HUES64 (cell line): ENCODE measurements around the gene NEK4.

Experiments used
- H3K27ac ChIP-seq: 2 replicates; pipeline ENCODE4 v1.7.0; 2013; ENCODE audit warnings: low read depth, low read length, inconsistent platforms
- H3K27me3 ChIP-seq: 2 replicates; pipeline ENCODE4 v1.6.1; 2013; ENCODE audit warnings: mild to moderate bottlenecking, low read length; ENCODE audit not compliant: insufficient read depth
- H3K36me3 ChIP-seq: 2 replicates; pipeline ENCODE4 v1.6.1; 2013; ENCODE audit warnings: mild to moderate bottlenecking, low read length; ENCODE audit not compliant: insufficient read depth
- H3K4me1 ChIP-seq: 2 replicates; pipeline ENCODE4 v1.6.1; 2013; ENCODE audit warnings: mild to moderate bottlenecking, low read length, moderate library complexity; ENCODE audit not compliant: insufficient read depth
- H3K4me3 ChIP-seq: 2 replicates; pipeline ENCODE4 v1.5.1; 2013; ENCODE audit warnings: mild to moderate bottlenecking, low read length, moderate library complexity
- H3K9ac ChIP-seq: 2 replicates; pipeline ENCODE4 v1.6.1; 2013; ENCODE audit warnings: mild to moderate bottlenecking, low read depth, low read length
- H3K9me3 ChIP-seq: 2 replicates; pipeline ENCODE4 v1.6.1; 2013; ENCODE audit warnings: low read depth, low read length; ENCODE audit not compliant: insufficient read depth
- whole genome bisulfite sequencing: fragments of 150-250, 120-280 bp; methylation state at CpG from one replicate; pipeline ENCODE4 v1.1.7; 2013; ENCODE audit warnings: missing lambda C conversion rate; 5-methylcytosine and 5-hydroxymethylcytosine counted together

The NEK4 gene

DNA sequence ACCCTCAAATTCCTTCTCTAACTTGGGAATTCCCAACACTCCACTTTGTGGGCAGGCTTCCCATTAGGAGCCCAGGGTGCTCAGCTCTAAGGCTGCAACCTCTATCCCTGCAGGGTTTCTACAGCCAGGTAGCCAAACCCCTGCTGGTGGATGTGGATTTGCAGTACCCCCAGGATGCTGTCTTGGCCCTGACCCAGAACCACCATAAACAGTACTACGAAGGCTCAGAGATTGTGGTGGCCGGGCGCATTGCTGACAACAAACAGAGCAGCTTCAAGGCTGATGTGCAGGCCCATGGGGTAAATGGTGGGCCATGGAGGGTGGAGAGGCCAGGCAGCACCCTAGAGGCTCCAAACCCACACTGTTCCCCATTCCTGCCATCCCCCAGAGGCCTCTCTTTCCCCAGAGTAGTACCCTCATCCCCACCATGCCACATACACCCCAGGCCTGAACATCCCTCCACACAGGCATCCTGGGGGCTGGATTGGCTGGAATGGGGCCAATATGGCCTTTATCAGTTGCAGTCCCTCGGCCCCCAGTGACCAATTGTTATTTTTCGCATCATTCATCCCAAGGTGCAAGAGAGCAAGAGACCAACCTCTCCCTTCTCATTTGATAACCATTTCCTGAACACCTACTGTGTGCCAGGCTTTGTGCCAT is 14.3 kb upstream of the NEK4 start:
- 88% methylated on average over 5 of the region's 5 CpGs for WGBS
- Histone ChIP-seq H3K27me3 (peaks cover 3% of the 10 kb centered on the region; the same call in 1 of the 2 replicates), H3K4me1 (0 out of 2 replicates have a peak, but pooled peaks cover 6% of the 10 kb centered on the region)

DNA sequence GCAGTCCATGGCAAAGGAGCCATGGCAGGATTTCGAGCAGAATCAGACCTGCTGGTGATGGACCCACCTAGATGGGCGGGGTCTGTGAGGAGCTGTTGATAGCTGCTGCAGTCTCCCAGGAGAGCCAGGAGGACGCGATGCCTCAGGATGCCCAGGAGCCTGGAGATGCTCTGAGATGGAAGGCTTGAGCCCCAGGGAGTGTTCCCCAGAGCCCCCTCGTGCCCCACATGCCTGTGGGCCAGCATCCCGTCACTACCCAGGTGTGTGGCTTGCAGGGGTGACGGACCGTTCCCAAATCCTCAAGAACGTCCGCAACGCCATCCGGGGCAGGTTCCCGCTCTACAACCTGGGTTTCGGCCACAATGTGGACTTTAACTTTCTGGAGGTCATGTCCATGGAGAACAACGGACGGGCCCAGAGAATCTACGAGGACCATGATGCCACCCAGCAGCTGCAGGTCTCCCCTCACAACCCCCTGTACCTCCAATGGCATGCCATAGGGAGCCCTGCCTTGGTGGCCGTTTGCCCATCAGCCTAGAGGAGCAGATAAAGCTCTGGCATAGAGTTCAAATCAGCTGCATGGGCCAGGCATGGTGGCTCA is 13.4 kb upstream of the NEK4 start:
- no peak overlapping the region for H3K27ac ChIP-seq
- no peaks in the 10 kb centered on the region for H3K36me3 ChIP-seq
- no peak overlapping the region for H3K9ac ChIP-seq
- H3K27me3 ChIP-seq: peaks cover 3% of the 10 kb centered on the region; the same call in 1 of the 2 replicates
- 91% methylated on average over 18 of the region's 18 CpGs for WGBS
- no peak overlapping the region for H3K4me3 ChIP-seq
- H3K4me1 ChIP-seq: 0 out of 2 replicates have a peak, but pooled peaks cover 6% of the 10 kb centered on the region
- no peaks in the 10 kb centered on the region for H3K9me3 ChIP-seq

More for the DNA sequence above, 14.3 kb upstream of the NEK4 start:
- Histone ChIP-seq H3K27ac (no peak overlapping the region), H3K4me3 (no peak overlapping the region), H3K9me3 (no peaks in the 10 kb centered on the region), H3K36me3 (no peaks in the 10 kb centered on the region), H3K9ac (no peak overlapping the region)

DNA sequence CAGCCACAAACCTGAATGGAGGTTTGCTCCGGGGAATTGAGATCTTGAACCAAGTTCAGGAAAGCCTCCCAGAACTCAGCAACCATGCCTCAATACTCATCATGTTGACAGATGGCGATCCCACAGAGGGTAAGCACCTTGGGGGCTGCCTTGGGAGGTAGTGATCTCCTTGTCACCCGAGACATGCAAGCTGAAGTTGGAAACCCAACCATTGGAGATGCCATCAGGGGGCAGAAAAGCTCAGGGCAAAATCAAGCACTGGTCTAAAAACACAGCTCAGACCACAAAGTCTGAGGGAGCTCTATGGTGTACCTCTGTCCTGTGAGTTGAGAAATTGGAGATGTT is 12.4 kb upstream of the NEK4 start:
- WGBS: 98% methylated on average over 3 of the region's 3 CpGs
- Histone ChIP-seq H3K36me3 (no peaks in the 10 kb centered on the region), H3K4me1 (0 out of 2 replicates have a peak, but pooled peaks cover 6% of the 10 kb centered on the region), H3K4me3 (no peak overlapping the region), H3K9ac (no peak overlapping the region), H3K27me3 (peaks cover 3% of the 10 kb centered on the region; the same call in 1 of the 2 replicates), H3K27ac (no peak overlapping the region), H3K9me3 (no peaks in the 10 kb centered on the region)

DNA sequence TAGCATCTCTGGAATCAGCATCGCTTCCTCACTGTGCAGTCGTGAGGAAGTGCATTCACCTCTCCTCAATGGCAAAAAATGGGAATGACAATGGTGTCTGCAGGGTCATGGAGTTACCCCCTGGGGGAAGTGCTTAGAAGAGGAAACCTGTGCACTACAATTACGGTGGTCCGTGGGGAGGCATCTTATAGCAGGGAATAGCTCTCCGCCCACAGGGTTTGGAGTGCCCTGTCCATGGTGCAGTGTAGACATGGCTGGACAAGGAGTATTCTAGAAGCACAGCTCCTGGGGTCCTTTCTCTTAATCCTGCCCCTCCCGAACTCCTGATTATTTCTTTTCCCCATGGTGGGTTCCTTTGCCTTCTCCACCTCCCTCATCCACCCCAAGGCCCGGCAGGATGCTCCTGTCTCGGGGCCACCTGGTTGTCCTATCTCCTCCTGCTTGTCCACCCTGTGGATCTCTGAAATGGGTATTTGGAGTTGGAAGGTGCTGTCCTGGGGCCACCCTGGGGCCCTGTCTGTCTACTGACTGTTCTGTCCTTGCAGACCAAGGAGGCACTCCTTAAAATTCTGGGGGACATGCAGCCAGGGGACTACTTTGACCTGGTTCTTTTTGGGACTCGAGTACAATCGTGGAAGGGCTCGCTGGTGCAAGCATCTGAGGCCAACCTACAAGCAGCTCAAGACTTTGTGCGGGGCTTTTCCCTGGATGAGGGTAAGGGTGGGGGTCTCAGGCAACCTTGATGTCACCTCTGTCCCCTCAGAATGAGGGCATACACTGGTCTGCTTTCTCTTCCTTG is 11.9 kb upstream of the NEK4 start:
- Histone ChIP-seq H3K4me3 (no peak overlapping the region), H3K4me1 (0 out of 2 replicates have a peak, but pooled peaks cover 6% of the 10 kb centered on the region), H3K27ac (no peak overlapping the region), H3K9ac (no peak overlapping the region), H3K27me3 (peaks cover 3% of the 10 kb centered on the region; the same call in 1 of the 2 replicates), H3K9me3 (no peaks in the 10 kb centered on the region), H3K36me3 (no peaks in the 10 kb centered on the region)
- WGBS: 76% methylated on average over 12 of the region's 12 CpGs

DNA sequence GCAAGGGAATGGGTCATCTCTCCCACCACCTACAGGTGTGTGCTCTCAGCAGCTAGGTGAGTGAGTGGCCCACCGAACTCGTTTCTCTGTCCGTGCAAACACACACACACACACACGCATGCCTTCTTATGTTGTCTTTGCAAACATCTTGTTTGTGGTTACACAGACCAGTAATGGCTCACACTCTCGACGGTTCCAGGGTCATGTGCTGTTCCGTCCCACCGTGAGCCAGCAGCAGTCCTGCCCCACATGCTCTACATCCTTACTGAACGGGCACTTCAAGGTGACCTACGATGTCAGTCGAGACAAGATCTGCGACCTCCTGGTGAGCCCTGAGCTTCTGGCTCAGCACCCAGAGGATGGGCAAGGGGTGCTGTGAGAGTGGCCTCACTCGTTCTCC is 11.0 kb upstream of the NEK4 start:
- peaks cover 3% of the 10 kb centered on the region; the same call in 1 of the 2 replicates for H3K27me3 ChIP-seq
- H3K4me1 ChIP-seq: 0 out of 2 replicates have a peak, but pooled peaks cover 6% of the 10 kb centered on the region
- 89% methylated on average over 13 of the region's 13 CpGs for WGBS
- H3K9ac ChIP-seq: no peak overlapping the region
- no peaks in the 10 kb centered on the region for H3K36me3 ChIP-seq
- no peak overlapping the region for H3K27ac ChIP-seq
- no peak overlapping the region for H3K4me3 ChIP-seq
- no peaks in the 10 kb centered on the region for H3K9me3 ChIP-seq

DNA sequence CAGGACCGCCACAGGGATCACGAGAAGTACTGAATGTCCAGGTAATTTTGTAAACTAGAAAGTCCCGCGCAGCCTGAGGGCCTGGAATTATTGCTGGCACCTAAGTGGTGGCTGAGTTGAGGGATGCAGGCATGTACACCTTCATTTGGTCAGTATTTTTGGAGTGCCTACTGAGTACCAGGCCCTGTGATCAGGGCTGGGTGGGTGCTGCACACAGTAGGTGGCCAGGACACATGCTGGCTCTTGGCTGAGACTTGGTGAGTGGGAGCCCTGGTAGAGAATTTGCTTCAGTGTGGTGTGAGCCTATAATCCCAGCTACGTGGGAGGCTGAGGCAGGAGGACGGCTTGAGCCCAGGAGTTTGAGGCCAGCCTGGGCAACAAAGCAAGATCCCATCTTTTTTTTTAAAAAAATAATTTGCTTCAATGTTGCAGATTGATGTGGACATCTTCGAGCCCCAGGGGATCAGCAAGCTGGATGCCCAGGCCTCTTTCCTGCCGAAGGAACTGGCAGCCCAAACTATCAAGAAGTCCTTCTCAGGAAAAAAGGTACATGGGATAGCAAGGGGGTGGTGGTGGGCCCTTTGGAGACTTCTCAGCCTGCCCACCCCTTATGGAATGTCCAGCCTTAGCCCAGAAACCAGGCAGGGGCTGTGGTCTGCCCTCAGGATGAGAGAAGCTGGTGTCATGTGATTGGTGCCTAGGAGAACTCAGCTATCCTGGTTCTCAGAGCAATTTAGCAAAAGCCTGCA is 9.3 kb upstream of the NEK4 start:
- 92% methylated on average over 8 of the region's 8 CpGs for WGBS
- H3K4me1 ChIP-seq: 0 out of 2 replicates have a peak, but pooled peaks cover 6% of the 10 kb centered on the region
- H3K27ac ChIP-seq: no peak overlapping the region
- H3K36me3 ChIP-seq: no peaks in the 10 kb centered on the region
- H3K9ac ChIP-seq: no peak overlapping the region
- H3K4me3 ChIP-seq: no peak overlapping the region
- no peaks in the 10 kb centered on the region for H3K9me3 ChIP-seq
- H3K27me3 ChIP-seq: peaks cover 3% of the 10 kb centered on the region; the same call in 1 of the 2 replicates

DNA sequence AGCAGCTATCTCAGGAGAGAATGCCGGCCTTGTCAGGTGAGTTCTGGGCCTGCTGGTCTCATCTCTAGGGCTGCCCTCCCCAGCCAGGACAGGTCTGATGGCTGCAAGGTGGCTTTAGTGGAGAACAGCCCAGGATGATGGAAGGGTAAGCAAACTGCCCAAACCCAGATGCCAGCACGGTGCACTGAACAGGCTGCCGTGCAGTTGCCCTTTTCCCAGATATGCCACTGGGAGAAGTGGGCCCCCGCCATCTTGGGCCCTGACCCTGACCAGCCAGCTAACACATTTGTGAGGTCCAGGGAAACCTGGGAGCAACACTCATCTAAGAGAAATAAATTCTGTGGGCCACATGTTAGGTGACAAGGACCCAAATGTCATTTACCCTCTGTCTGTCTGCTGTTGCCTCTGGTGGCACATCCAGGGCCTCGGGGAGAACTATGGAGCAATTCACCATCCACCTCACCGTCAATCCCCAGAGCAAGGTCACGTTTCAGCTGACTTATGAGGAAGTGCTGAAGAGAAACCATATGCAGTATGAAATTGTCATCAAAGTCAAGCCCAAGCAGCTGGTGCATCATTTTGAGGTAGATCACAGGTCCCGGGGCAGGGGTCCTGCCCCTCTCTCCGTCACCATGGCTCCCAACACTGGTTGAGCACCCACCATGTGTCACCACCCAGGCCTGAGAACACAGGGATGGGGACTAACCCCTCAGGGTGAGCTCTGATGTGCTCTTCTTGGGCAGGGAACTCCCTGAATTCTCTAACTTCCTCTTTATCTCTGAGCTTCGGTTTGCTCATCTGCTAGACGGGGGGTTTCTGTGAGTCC is 8.5 kb upstream of the NEK4 start:
- WGBS: 93% methylated on average over 11 of the region's 11 CpGs
- no peak overlapping the region for H3K9ac ChIP-seq
- 0 out of 2 replicates have a peak, but pooled peaks cover 6% of the 10 kb centered on the region for H3K4me1 ChIP-seq

DNA sequence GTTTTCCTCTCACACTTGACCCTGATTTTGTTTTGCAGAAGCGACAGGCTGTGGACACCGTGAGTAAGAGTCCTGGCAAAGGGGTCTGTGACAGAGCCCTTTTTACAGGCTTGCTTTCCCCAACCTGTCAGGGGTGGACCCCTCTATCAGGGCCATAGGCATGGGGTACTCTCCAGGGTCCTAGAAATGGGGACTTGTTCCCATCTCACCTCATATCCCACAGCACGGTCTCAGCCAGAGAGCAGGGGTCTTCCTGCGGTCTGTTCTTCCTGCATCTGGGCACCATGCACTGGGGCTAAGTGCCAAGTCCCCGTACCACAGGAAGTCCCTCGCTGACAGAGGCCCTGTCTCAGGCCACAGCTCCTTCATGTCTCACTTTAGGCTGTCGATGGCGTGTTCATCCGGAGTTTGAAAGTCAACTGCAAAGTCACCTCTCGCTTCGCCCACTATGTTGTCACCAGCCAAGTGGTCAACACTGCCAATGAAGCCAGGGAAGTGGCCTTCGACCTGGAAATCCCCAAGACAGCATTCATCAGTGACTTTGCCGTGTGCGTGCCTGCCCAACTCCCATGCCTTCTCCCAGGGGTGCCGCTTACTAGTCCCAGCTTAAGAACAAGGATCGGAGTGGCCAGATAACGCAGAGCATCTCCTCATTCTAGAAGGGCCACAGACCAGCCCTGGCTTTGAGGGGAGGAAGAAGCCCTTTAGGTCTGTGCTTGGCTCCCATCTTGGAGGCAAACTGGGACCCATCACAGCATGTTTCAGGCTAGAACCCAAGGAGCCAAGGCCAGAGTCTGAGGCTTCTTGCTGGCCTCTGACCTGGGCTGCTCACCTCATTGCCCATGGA is 7.4 kb upstream of the NEK4 start:
- 0 out of 2 replicates have a peak, but pooled peaks cover 6% of the 10 kb centered on the region for H3K4me1 ChIP-seq
- H3K9ac ChIP-seq: no peak overlapping the region
- no peaks in the 10 kb centered on the region for H3K36me3 ChIP-seq
- H3K4me3 ChIP-seq: no peak overlapping the region
- WGBS: 94% methylated on average over 17 of the region's 17 CpGs
- no peak overlapping the region for H3K27ac ChIP-seq
- no peaks in the 10 kb centered on the region for H3K9me3 ChIP-seq
- H3K27me3 ChIP-seq: peaks cover 3% of the 10 kb centered on the region; the same call in 1 of the 2 replicates

More for the DNA sequence above, 8.5 kb upstream of the NEK4 start:
- Histone ChIP-seq H3K36me3 (no peaks in the 10 kb centered on the region), H3K4me3 (no peak overlapping the region), H3K27ac (no peak overlapping the region), H3K9me3 (no peaks in the 10 kb centered on the region), H3K27me3 (peaks cover 3% of the 10 kb centered on the region; the same call in 1 of the 2 replicates)

DNA sequence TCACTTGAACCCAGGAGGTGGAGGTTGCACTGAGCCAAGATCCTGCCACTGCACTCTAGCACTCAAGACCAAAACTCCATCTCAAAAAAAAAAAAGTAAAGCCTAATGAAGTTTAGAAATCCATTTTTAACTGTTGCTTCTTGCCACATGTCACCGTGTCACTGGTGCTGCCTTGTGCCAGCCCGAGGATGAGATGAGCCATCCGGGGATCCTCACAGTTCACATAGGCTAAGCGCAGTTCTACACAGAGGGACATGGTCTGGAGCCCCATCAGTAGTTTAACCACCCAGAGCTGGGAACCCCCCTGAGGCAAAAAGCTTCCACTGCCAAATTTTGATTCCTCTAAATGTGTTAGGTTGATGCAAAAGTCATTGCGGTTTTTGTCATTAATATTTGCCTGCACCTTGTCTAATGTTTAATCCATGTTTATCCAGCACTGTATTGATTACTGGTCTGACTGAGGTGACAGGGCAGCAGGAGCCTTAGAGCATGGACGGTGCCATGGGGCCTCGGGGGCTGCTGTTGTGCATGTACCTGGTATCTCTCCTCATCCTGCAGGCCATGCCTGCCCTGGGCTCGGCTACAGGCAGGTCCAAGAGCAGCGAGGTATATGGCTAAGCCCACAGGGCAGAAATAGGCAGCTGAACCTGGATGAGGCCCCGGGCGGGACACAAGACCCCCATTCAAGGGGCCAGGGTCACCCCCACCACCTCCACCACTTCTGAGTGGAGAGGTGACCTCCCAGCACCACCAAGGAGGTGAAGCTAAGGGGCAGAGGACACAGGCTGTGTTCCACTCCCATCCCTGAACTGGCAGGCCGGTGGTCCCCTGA is 6.6 kb upstream of the NEK4 start, which contains the start of gene ITIH1:
ITIH1 (plus strand) TSS at position 473 of the 832 bp plus-strand sequence; CDS start at position 490, 17 bp downstream.
- Histone ChIP-seq H3K36me3 (no peaks in the 10 kb centered on the region), H3K4me1 (0 out of 2 replicates have a peak, but pooled peaks cover 6% of the 10 kb centered on the region), H3K9ac (no peak within 1 kb of the TSS), H3K4me3 (no peak within 1 kb of the TSS), H3K27ac (no peak within 1 kb of the TSS), H3K27me3 (peaks cover 3% of the 10 kb centered on the region; the same call in 1 of the 2 replicates), H3K9me3 (no peaks in the 10 kb centered on the region)
- 91% methylated on average over 12 of the region's 12 CpGs for WGBS
